GM19328 (cell line): ENCODE measurements around the gene SLCO1A2.
"Not testable (repeated sequence)": the region's sequence is repeated elsewhere in the genome, so short reads cannot be mapped to it uniquely, and the experiment has no call there.

Experiments used
- ATAC-seq: cut with Tn5 transposase; IDR thresholded peaks from one replicate; pipeline ENCODE4 v1.9.1; 2021; ENCODE audit warnings: mild to moderate bottlenecking, moderate library complexity; ENCODE audit not compliant: unreplicated experiment

SLCO1A2 gene

GRCh38 chr12:21334771-21335325, at the start of gene SLCO1A2:
SLCO1A2 (minus strand) TSS chr12:21334917; CDS start chr12:21334647, 270 bp downstream.
- no peak for ATAC-seq

- no peak for ATAC-seq
Observed at GRCh38 chr12:21384261-21384660, 49.5 kb upstream of the SLCO1A2 start.

GRCh38 chr12:21381320-21381719, 46.6 kb upstream of the SLCO1A2 start:
- not testable (repeated sequence) for ATAC-seq

- ATAC-seq: no peak
Observed at GRCh38 chr12:21379218-21379617, 44.5 kb upstream of the SLCO1A2 start.

GRCh38 chr12:21372602-21373001, 37.9 kb upstream of the SLCO1A2 start, which contains the start of gene IAPP:
IAPP (plus strand) TSS chr12:21372902; CDS start chr12:21373352, 450 bp downstream.
- no peak for ATAC-seq

- ATAC-seq: no peak
Observed at GRCh38 chr12:21370845-21371449, 36.2 kb upstream of the SLCO1A2 start.

- ATAC-seq: no peak
Observed at GRCh38 chr12:21369141-21369980, 34.6 kb upstream of the SLCO1A2 start.

GRCh38 chr12:21360632-21361031, 25.9 kb upstream of the SLCO1A2 start:
- ATAC-seq: not testable (repeated sequence)

GRCh38 chr12:21354641-21355040, 19.9 kb upstream of the SLCO1A2 start:
- no peak for ATAC-seq

GRCh38 chr12:21353948-21354347, 19.2 kb upstream of the SLCO1A2 start:
- no peak for ATAC-seq

GRCh38 chr12:21353487-21353886, 18.8 kb upstream of the SLCO1A2 start:
- no peak for ATAC-seq

GRCh38 chr12:21350975-21351374, 16.3 kb upstream of the SLCO1A2 start:
- no peak for ATAC-seq

- ATAC-seq: no peak
Observed at GRCh38 chr12:21346542-21347205, 12.0 kb upstream of the SLCO1A2 start.

GRCh38 chr12:21343636-21344035, 8.9 kb upstream of the SLCO1A2 start:
- no peak for ATAC-seq

- no peak for ATAC-seq
Observed at GRCh38 chr12:21341769-21342168, 7.1 kb upstream of the SLCO1A2 start.

- no peak for ATAC-seq
Observed at GRCh38 chr12:21340403-21340802, 5.7 kb upstream of the SLCO1A2 start.

- ATAC-seq: no peak
Observed at GRCh38 chr12:21339921-21340320, 5.2 kb upstream of the SLCO1A2 start.

GRCh38 chr12:21337959-21338744, 3.4 kb upstream of the SLCO1A2 start:
- no peak for ATAC-seq

GRCh38 chr12:21337453-21337852, 2.7 kb upstream of the SLCO1A2 start:
- no peak for ATAC-seq

- ATAC-seq: no peak
Observed at GRCh38 chr12:21336656-21337055, 1.9 kb upstream of the SLCO1A2 start.
